H9 (cell line): Measurements from ENCODE around the gene OLR1. TPM values are rescaled to one million over a fixed set of nuclear protein-coding genes. Genes with fewer than 3 reads are reported as not detected.
A peak's percentile ranks its signal among the peaks of the same experiment; 100 is the strongest.

Experiments used
- DNase-seq: peaks from one replicate; pipeline ENCODE4 v3.0.0-alpha.2; 2017
- H2AFZ ChIP-seq: one replicate; pipeline ENCODE4 v1.6.1; 2013; ENCODE audit warnings: mild to moderate bottlenecking, low read length, control low read depth, moderate library complexity
- H2AK5ac ChIP-seq: 2 replicates; pipeline ENCODE4 v1.6.1; 2013; ENCODE audit warnings: low read length, control low read depth, mixed read lengths; ENCODE audit not compliant: insufficient read length
- H2BK120ac ChIP-seq: one replicate; pipeline ENCODE4 v1.6.1; 2013; ENCODE audit warnings: low read depth, mild to moderate bottlenecking, low read length, control low read depth, inconsistent platforms; ENCODE audit not compliant: poor library complexity, severe bottlenecking
- H2BK12ac ChIP-seq: 2 replicates; pipeline ENCODE4 v1.6.1; 2013; ENCODE audit warnings: low read length, control low read depth, mixed read lengths, low read depth; ENCODE audit not compliant: insufficient read length
- H2BK15ac ChIP-seq: 2 replicates; pipeline ENCODE4 v1.6.1; 2013; ENCODE audit warnings: low read depth, low read length, control low read depth
- H2BK20ac ChIP-seq: one replicate; pipeline ENCODE4 v1.6.1; 2013; ENCODE audit warnings: low read depth, mild to moderate bottlenecking, low read length, control low read depth, inconsistent platforms; ENCODE audit not compliant: poor library complexity, severe bottlenecking
- H2BK5ac ChIP-seq: 2 replicates; pipeline ENCODE4 v1.6.1; 2013; ENCODE audit warnings: low read length, control low read depth, mixed read lengths; ENCODE audit not compliant: insufficient read length
- H3K14ac ChIP-seq: 2 replicates; pipeline ENCODE4 v1.6.1; 2013; ENCODE audit warnings: low read length, control low read depth; ENCODE audit not compliant: insufficient read depth
- H3K18ac ChIP-seq: 2 replicates; pipeline ENCODE4 v1.6.1; 2013; ENCODE audit warnings: low read depth, mild to moderate bottlenecking, mixed read lengths, low read length, control low read depth; ENCODE audit not compliant: insufficient read length
- H3K23ac ChIP-seq: 2 replicates; pipeline ENCODE4 v1.6.1; 2013; ENCODE audit warnings: low read length, control low read depth, mixed read lengths, low read depth; ENCODE audit not compliant: insufficient read length
- H3K23me2 ChIP-seq: 2 replicates; pipeline ENCODE4 v1.6.1; 2013; ENCODE audit warnings: low read depth, mild to moderate bottlenecking, mixed read lengths, low read length, control low read depth; ENCODE audit not compliant: insufficient read length, poor library complexity, severe bottlenecking
- H3K27ac ChIP-seq: 2 replicates; pipeline ENCODE4 v1.5.1; 2013; ENCODE audit warnings: low read length, control low read depth, mixed read lengths, low read depth; ENCODE audit not compliant: insufficient read length
- H3K27me3 ChIP-seq: 2 replicates; pipeline ENCODE4 v1.6.1; 2013; ENCODE audit warnings: low read length, control low read depth, inconsistent platforms; ENCODE audit not compliant: insufficient read depth
- H3K4ac ChIP-seq: 2 replicates; pipeline ENCODE4 v1.6.1; 2013; ENCODE audit warnings: low read depth, mild to moderate bottlenecking, control low read depth, inconsistent platforms, low read length, moderate library complexity
- H3K4me1 ChIP-seq: 2 replicates; pipeline ENCODE4 v1.6.1; 2013; ENCODE audit warnings: low read length, control low read depth, inconsistent platforms; ENCODE audit not compliant: insufficient read depth
- H3K4me2 ChIP-seq: 2 replicates; pipeline ENCODE4 v1.6.1; 2013; ENCODE audit warnings: low read length, control low read depth, mixed read lengths; ENCODE audit not compliant: insufficient read length, insufficient read depth
- H3K56ac ChIP-seq: 2 replicates; pipeline ENCODE4 v1.6.1; 2013; ENCODE audit warnings: low read depth, mild to moderate bottlenecking, mixed read lengths, low read length, control low read depth; ENCODE audit not compliant: insufficient read length
- H3K79me1 ChIP-seq: 2 replicates; pipeline ENCODE4 v1.6.1; 2013; ENCODE audit warnings: low read depth, mild to moderate bottlenecking, moderate library complexity, low read length, control low read depth, inconsistent platforms; ENCODE audit not compliant: insufficient read depth, poor library complexity, severe bottlenecking
- H3K79me2 ChIP-seq: 2 replicates; pipeline ENCODE4 v1.6.1; 2013; ENCODE audit warnings: low read length, control low read depth, inconsistent platforms; ENCODE audit not compliant: insufficient read depth
- H3K9ac ChIP-seq: 2 replicates; pipeline ENCODE4 v1.6.1; 2013; ENCODE audit warnings: low read length, control low read depth, mixed read lengths; ENCODE audit not compliant: insufficient read length; ENCODE audit errors: extremely low read depth
- H3K9me3 ChIP-seq: one replicate; pipeline ENCODE4 v1.6.1; 2013; ENCODE audit warnings: low read depth, low read length, inconsistent platforms; ENCODE audit not compliant: control insufficient read depth
- H3T11ph ChIP-seq: one replicate; pipeline ENCODE4 v1.6.1; 2013; ENCODE audit warnings: mild to moderate bottlenecking, low read length, control low read depth, inconsistent platforms
- H4K20me1 ChIP-seq: one replicate; pipeline ENCODE4 v1.6.1; 2013; ENCODE audit not compliant: control insufficient read depth, insufficient read length, insufficient read depth
- H4K5ac ChIP-seq: 2 replicates; pipeline ENCODE4 v1.6.1; 2013; ENCODE audit warnings: low read depth, mild to moderate bottlenecking, mixed read lengths, low read length, control low read depth; ENCODE audit not compliant: insufficient read length
- H4K8ac ChIP-seq: replicated peaks from 2 replicates; pipeline ENCODE4 v1.6.1; 2013; ENCODE audit warnings: low read length, control low read depth, mixed read lengths, low read depth; ENCODE audit not compliant: insufficient read length
- H4K91ac ChIP-seq: 2 replicates; pipeline ENCODE4 v1.6.1; 2013; ENCODE audit warnings: low read depth, mild to moderate bottlenecking, moderate library complexity, mixed read lengths, low read length, control low read depth; ENCODE audit not compliant: insufficient read length
- H3K27ac Mint-ChIP-seq, 3 experiments: 2 replicates in 2 of 3; 3 replicates in 1 of 3; pipeline ENCODE4 v1.8.0; 2020 to 2021; ENCODE audit warnings: mixed read lengths in 3 of 3, mild to moderate bottlenecking in 1 of 3, moderate library complexity in 1 of 3
- H3K27me3 Mint-ChIP-seq: 2 replicates; pipeline ENCODE4 v1.8.0; 2021; ENCODE audit warnings: low read depth, mild to moderate bottlenecking, moderate library complexity, mixed read lengths
- H3K36me3 Mint-ChIP-seq, 3 experiments: 2 replicates in 2 of 3; 3 replicates in 1 of 3; pipeline ENCODE4 v1.8.0; 2020 to 2021; ENCODE audit warnings: low read depth in 3 of 3, mixed read lengths in 3 of 3; ENCODE audit not compliant: insufficient read depth in 1 of 3
- H3K4me1 Mint-ChIP-seq, 2 experiments: 2 replicates each; pipeline ENCODE4 v1.8.0; 2020; ENCODE audit warnings: mixed read lengths in 2 of 2
- H3K4me3 Mint-ChIP-seq, 2 experiments: 2 replicates in 1 of 2; 3 replicates in 1 of 2; pipeline ENCODE4 v1.8.0; 2020 to 2021; ENCODE audit warnings: mild to moderate bottlenecking in 2 of 2, mixed read lengths in 2 of 2, moderate library complexity in 1 of 2
- H3K9me3 Mint-ChIP-seq, 2 experiments: 2 replicates in 1 of 2; 3 replicates in 1 of 2; pipeline ENCODE4 v1.8.0; 2020; ENCODE audit warnings: mild to moderate bottlenecking in 2 of 2, mixed read lengths in 2 of 2, moderate library complexity in 1 of 2
- WGBS: extraction: QIAGEN DNeasy Blood & Tissue Kit; methylation state at CpG from one replicate; pipeline ENCODE4 v1.1.7; 2013; ENCODE audit warnings: missing lambda C conversion rate, low lambda C conversion rate, mixed read lengths; ENCODE audit not compliant: insufficient read length; ENCODE audit errors: extremely low coverage; 5-methylcytosine and 5-hydroxymethylcytosine counted together
- total RNA-seq: library from RNA; stranded (reverse); gene quantifications from 2 replicates; pipeline ENCODE4 v1.2.1, GENCODE V29; 2021
- TF ChIP-seq, protein P1 (sequence below): fragments of 200-600 bp; sonication (generic); conservative IDR thresholded peaks from 3 replicates; pipeline ENCODE4 v1.8.0; 2021; ENCODE audit warnings: antibody characterized with exemption, mild to moderate bottlenecking

Gene OLR1
- total RNA-seq, 1 experiment from 2014 or later: not detected

DNA sequence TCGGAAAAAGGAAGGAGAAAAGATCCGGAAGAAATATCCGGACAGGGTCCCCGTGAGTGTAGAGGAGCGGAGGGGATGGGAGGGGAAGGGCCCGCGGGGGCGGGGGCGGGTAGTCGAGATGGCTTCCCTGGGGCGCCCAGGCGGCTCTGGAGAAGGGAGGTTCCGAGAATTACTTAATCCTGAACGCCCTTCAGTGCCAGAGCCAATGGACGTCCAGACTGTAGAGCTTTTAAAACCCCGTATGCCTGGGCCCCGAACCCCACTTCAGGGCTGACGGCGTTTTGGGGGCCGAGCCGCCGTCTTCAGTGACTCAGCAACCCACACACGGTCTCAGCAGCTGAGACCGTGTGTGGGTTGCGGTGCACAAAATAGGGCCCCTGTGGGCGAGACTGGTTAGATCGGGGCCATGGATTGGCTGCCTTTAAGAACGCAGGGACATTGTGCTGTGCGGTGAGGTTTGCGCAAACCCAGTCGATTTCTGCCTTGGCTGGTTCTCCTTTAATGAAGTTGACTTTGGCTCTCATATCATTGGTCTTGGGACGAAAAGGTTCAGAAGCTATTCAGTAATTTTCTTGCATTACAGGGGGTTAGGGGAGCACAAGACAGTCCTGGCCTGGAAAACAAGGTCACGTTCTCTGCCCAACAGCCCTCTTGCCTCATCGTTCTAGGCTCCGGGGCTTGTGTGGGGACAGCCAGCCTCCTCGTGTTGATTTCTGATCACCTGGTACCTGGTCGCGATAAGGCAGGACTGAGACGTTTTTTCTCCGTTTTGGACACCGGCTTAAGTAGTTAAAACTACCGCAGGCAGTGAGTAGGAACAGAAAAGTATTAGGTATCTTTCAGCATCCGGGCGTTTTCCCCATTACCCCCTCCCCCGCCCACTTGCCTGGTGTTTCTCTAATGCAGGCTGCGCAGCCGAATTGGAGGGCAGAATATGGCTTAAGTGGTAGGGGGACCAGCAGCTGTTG is 41.5 kb upstream of the OLR1 start:
- peaks cover 0 to 6% (median 5%) of the 10 kb centered on the region in 3 experiments; a peak in 6 of 7 replicates for H3K36me3 Mint-ChIP-seq

More for the DNA sequence above, 41.5 kb upstream of the OLR1 start:
- Mint-ChIP-seq H3K9me3 (no peaks in the 10 kb centered on the region; a peak in 1 of 5 replicates), H3K27me3 (no peaks in the 10 kb centered on the region), H3K4me3 (peak overlapping the region; percentile 96 to 99), H3K4me1 (peaks cover 19 to 23% of the 10 kb centered on the region in 2 experiments), H3K27ac (peak overlapping the region; percentile 95 to 99 (median 97); a peak in 6 of 7 replicates)
- H3K56ac ChIP-seq: no peak overlapping the region
- H4K20me1 ChIP-seq: peaks cover 3% of the 10 kb centered on the region
- H3K4me2 ChIP-seq: peak overlapping the region; percentile 90
- DNase-seq: peak; percentile 63
- H2BK5ac ChIP-seq: no peak overlapping the region
- H3K23me2 ChIP-seq: peaks cover 12% of the 10 kb centered on the region
- H4K8ac ChIP-seq: no peak overlapping the region
- H3K4me1 ChIP-seq: peaks cover 6% of the 10 kb centered on the region
- no peak overlapping the region for H3K27ac ChIP-seq
- no peak overlapping the region for H2BK12ac ChIP-seq
- H3K23ac ChIP-seq: no peak overlapping the region
- H3K9me3 ChIP-seq: no peaks in the 10 kb centered on the region
- H3K4ac ChIP-seq: no peak overlapping the region; the same call in 1 of the 2 replicates
- H3K79me1 ChIP-seq: peaks cover 11% of the 10 kb centered on the region
- no peak overlapping the region for H4K91ac ChIP-seq
- peak overlapping the region; percentile 94 for H3K18ac ChIP-seq
- no CpG with 5 or more reads among the region's 47 CpGs for WGBS
- H2AFZ ChIP-seq: no peak overlapping the region
- H3K79me2 ChIP-seq: peaks cover 3% of the 10 kb centered on the region; the same call in 1 of the 2 replicates
- no peak overlapping the region for H3T11ph ChIP-seq
- no peak overlapping the region for H2AK5ac ChIP-seq
- TF ChIP-seq, protein P1, sequence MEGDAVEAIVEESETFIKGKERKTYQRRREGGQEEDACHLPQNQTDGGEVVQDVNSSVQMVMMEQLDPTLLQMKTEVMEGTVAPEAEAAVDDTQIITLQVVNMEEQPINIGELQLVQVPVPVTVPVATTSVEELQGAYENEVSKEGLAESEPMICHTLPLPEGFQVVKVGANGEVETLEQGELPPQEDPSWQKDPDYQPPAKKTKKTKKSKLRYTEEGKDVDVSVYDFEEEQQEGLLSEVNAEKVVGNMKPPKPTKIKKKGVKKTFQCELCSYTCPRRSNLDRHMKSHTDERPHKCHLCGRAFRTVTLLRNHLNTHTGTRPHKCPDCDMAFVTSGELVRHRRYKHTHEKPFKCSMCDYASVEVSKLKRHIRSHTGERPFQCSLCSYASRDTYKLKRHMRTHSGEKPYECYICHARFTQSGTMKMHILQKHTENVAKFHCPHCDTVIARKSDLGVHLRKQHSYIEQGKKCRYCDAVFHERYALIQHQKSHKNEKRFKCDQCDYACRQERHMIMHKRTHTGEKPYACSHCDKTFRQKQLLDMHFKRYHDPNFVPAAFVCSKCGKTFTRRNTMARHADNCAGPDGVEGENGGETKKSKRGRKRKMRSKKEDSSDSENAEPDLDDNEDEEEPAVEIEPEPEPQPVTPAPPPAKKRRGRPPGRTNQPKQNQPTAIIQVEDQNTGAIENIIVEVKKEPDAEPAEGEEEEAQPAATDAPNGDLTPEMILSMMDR: no peak
- no peak overlapping the region for H2BK15ac ChIP-seq
- H3K9ac ChIP-seq: peak overlapping the region; percentile 86
- no peaks in the 10 kb centered on the region for H3K27me3 ChIP-seq
- H2BK120ac ChIP-seq: no peak overlapping the region
- H4K5ac ChIP-seq: no peak overlapping the region
- H2BK20ac ChIP-seq: no peak overlapping the region
- H3K14ac ChIP-seq: peak overlapping the region; percentile 88; the same call in 1 of the 2 replicates
